Mammary epithelial cell (primary cell): Measurements from ENCODE around the gene WDR36.

Experiments
- CTCF ChIP-seq, 2 donors: IDR thresholded peaks in 1 of 2; conservative IDR thresholded peaks in 1 of 2; 2 replicates each; pipeline ENCODE4 v1.5.1; 2011 to 2012; ENCODE audit warnings: inconsistent platforms in 2 of 2, low read length in 2 of 2, mild to moderate bottlenecking in 2 of 2, control low read depth in 1 of 2, low read depth in 1 of 2; ENCODE audit not compliant: insufficient read depth in 1 of 2; ENCODE audit errors: extremely low read depth in 1 of 2
- EZH2 ChIP-seq: IDR thresholded peaks from 2 replicates; pipeline ENCODE4 v1.6.1; 2012; ENCODE audit warnings: low read length, inconsistent platforms, borderline replicate concordance

- TF ChIP-seq CTCF (conservative IDR thresholded peaks at IDR 0.05 in 1 of 2, IDR thresholded peaks at IDR 0.05 in 1 of 2; ENCODE audit: extremely low read depth in 1 of 2, insufficient read depth in 1 of 2, low read depth in 1 of 2, low read length in 2 of 2) (no peak), EZH2 (no peak)
Measured at GRCh38 chr5:111134087-111134486, 41.9 kb downstream of the WDR36 start.
